HCT116 (cell line): ENCODE measurements around the gene CACNB2. TPM values are rescaled to one million over a fixed set of nuclear protein-coding genes. Genes with fewer than 3 reads are reported as not detected.

ENCODE experiments used
- ATAC-seq: fragments of 200-7000 bp; cut with Tn5 transposase; 2 replicates; pipeline ENCODE4 v1.9.1; 2020; ENCODE audit warnings: mild to moderate bottlenecking, moderate library complexity
- BruUV-seq: library from RNA; stranded (reverse); fragments of 400-500 nt; replicated peaks from 2 replicates; lab custom pipeline; 2021; lab: Mats Ljungman, UMichigan
- CTCF ChIA-PET: fragments of 300-600 bp; sonication (Branson Sonifier 250); formaldehyde crosslinking; loops from one replicate; lab custom pipeline; 2021; ENCODE audit warnings: antibody characterized with exemption; lab: Charles Lee
- POLR2A ChIA-PET: fragments of 300-600, 350-600 bp; sonication (Branson Sonifier 250); formaldehyde crosslinking; loops from one replicate; lab custom pipeline; 2021; ENCODE audit warnings: antibody characterized with exemption; lab: Charles Lee
- RAD21 ChIA-PET, 2 experiments: fragments of 300-600 bp; sonication (Branson Sonifier 250); formaldehyde crosslinking; loops; one replicate each; lab custom pipeline; 2023; ENCODE audit warnings: low total read pairs in 2 of 2; ENCODE audit not compliant: uncharacterized antibody in 2 of 2, unreplicated experiment in 2 of 2, low non-redundant PET in 1 of 2; lab: Charles Lee
- DNase-seq: peaks from one replicate; pipeline ENCODE4 v3.0.0-alpha.2; 2010; ENCODE audit warnings: low read depth, low spot score
- H2AFZ ChIP-seq: fragments of 200-600 bp; shearing (Covaris generic), sonication (generic); 2 replicates; pipeline ENCODE4 v1.6.1; 2017; ENCODE audit warnings: low read depth, mixed run types, mixed read lengths, antibody characterized with exemption, low read length; ENCODE audit not compliant: poor library complexity, severe bottlenecking
- H3K27ac ChIP-seq: 2 replicates; pipeline ENCODE4 v1.5.1; 2012; ENCODE audit warnings: low read depth, low read length
- H3K27me3 ChIP-seq: fragments of 200-600 bp; sonication (generic); 2 replicates; pipeline ENCODE4 v1.6.1; 2016; ENCODE audit warnings: mixed run types, low read length, mixed read lengths; ENCODE audit not compliant: insufficient read depth
- H3K36me3 ChIP-seq, 2 experiments: fragments of 200-500 bp in 1 of 2; fragments of 200-600 bp in 1 of 2; sonication (Bioruptor generic) in 1 of 2; sonication (generic) in 1 of 2; 2 replicates each; pipeline versions ENCODE4 v1.5.1 to v1.6.1; 2014 to 2016; ENCODE audit warnings: low read length in 2 of 2, inconsistent platforms in 1 of 2, mixed read lengths in 1 of 2, mixed run types in 1 of 2; ENCODE audit not compliant: insufficient read depth in 2 of 2, control insufficient read depth in 1 of 2
- H3K4me1 ChIP-seq, 2 experiments: fragments of 200-600 bp in 1 of 2; sonication (generic) in 1 of 2; 2 replicates each; pipeline versions ENCODE4 v1.5.1 to v1.6.1; 2012 to 2017; ENCODE audit warnings: low read length in 2 of 2, inconsistent platforms in 1 of 2, mild to moderate bottlenecking in 1 of 2, mixed read lengths in 1 of 2, mixed run types in 1 of 2, moderate library complexity in 1 of 2; ENCODE audit not compliant: insufficient read depth in 2 of 2, control insufficient read depth in 1 of 2
- H3K4me2 ChIP-seq: fragments of 200-600 bp; sonication (generic); 2 replicates; pipeline ENCODE4 v1.6.1; 2017; ENCODE audit warnings: mixed run types, low read length, mixed read lengths
- H3K4me3 ChIP-seq, 2 experiments: fragments of 200-600 bp in 1 of 2; sonication (generic) in 1 of 2; replicated peaks in 1 of 2; 2 replicates each; pipeline ENCODE4 v1.5.1; 2011 to 2016; ENCODE audit warnings: low read length in 2 of 2, control low read depth in 1 of 2, low read depth in 1 of 2, mild to moderate bottlenecking in 1 of 2, mixed read lengths in 1 of 2, mixed run types in 1 of 2
- H3K79me2 ChIP-seq: fragments of 200-600 bp; sonication (generic); 2 replicates; pipeline ENCODE4 v1.6.1; 2017; ENCODE audit warnings: mild to moderate bottlenecking, mixed run types, low read length, moderate library complexity, mixed read lengths; ENCODE audit not compliant: insufficient read depth
- H3K9ac ChIP-seq: fragments of 200-600 bp; sonication (generic); 2 replicates; pipeline ENCODE4 v1.6.1; 2016; ENCODE audit warnings: low read length, mixed read lengths
- H3K9me2 ChIP-seq: fragments of 200-600 bp; sonication (generic), shearing (Covaris generic); 2 replicates; pipeline ENCODE4 v1.6.1; 2017; ENCODE audit warnings: mixed run types, mild to moderate bottlenecking, moderate library complexity; ENCODE audit not compliant: insufficient read depth
- H3K9me3 ChIP-seq, 2 experiments: fragments of 200-500 bp in 1 of 2; fragments of 200-600 bp in 1 of 2; sonication (Bioruptor generic) in 1 of 2; sonication (generic) in 1 of 2; 2 replicates each; pipeline ENCODE4 v1.6.1; 2014 to 2017; ENCODE audit warnings: low read length in 2 of 2, mixed read lengths in 2 of 2, inconsistent platforms in 1 of 2, low read depth in 1 of 2, mild to moderate bottlenecking in 1 of 2, mixed run types in 1 of 2, moderate library complexity in 1 of 2; ENCODE audit not compliant: control insufficient read depth in 1 of 2, insufficient read depth in 1 of 2
- H4K20me1 ChIP-seq: fragments of 200-600 bp; sonication (generic), shearing (Covaris generic); 2 replicates; pipeline ENCODE4 v1.6.1; 2017; ENCODE audit warnings: mixed run types, mild to moderate bottlenecking, moderate library complexity; ENCODE audit not compliant: insufficient read depth
- CBX3 ChIP-seq: IDR thresholded peaks from 2 replicates; pipeline ENCODE4 v1.6.1; 2012; ENCODE audit warnings: low read depth
- CEBPB ChIP-seq: IDR thresholded peaks from 2 replicates; pipeline ENCODE4 v1.6.1; 2012; ENCODE audit warnings: low read depth
- EGR1 ChIP-seq: IDR thresholded peaks from 2 replicates; pipeline ENCODE4 v1.6.1; 2012; ENCODE audit warnings: low read depth
- ELF1 ChIP-seq: IDR thresholded peaks from 2 replicates; pipeline ENCODE4 v1.6.1; 2012; ENCODE audit warnings: low read depth, borderline replicate concordance
- EZH2 ChIP-seq: fragments of 200-600 bp; sonication (generic); IDR thresholded peaks from 2 replicates; pipeline ENCODE4 v1.6.1; 2017; ENCODE audit warnings: antibody characterized with exemption, mixed run types
- EZH2phosphoT487 ChIP-seq: fragments of 200-600 bp; IDR thresholded peaks from 2 replicates; pipeline ENCODE4 v1.6.1; 2018; ENCODE audit warnings: antibody characterized with exemption, borderline replicate concordance
- FOSL1 ChIP-seq: IDR thresholded peaks from 2 replicates; pipeline ENCODE4 v1.6.1; 2012; ENCODE audit warnings: low read depth
- POLR2A ChIP-seq: IDR thresholded peaks from 2 replicates; pipeline ENCODE4 v1.7.0; 2011; ENCODE audit warnings: borderline replicate concordance; ENCODE audit not compliant: insufficient read depth, insufficient read length; ENCODE audit errors: extremely low read depth
- POLR2AphosphoS5 ChIP-seq: IDR thresholded peaks from 2 replicates; pipeline ENCODE4 v1.6.1; 2011; ENCODE audit warnings: mild to moderate bottlenecking, low read depth, low read length, moderate library complexity
- RAD21 ChIP-seq: IDR thresholded peaks from 2 replicates; pipeline ENCODE4 v1.6.1; 2012; ENCODE audit warnings: low read depth, mild to moderate bottlenecking
- SRF ChIP-seq: IDR thresholded peaks from 2 replicates; pipeline ENCODE4 v1.6.1; 2012; ENCODE audit warnings: low read depth
- TCF7L2 ChIP-seq: IDR thresholded peaks from 2 replicates; pipeline ENCODE4 v1.7.0; 2011; ENCODE audit warnings: borderline replicate concordance, inconsistent platforms; ENCODE audit not compliant: insufficient read depth, insufficient read length; ENCODE audit errors: extremely low read depth
- YY1 ChIP-seq: IDR thresholded peaks from 2 replicates; pipeline ENCODE4 v1.6.1; 2011; ENCODE audit warnings: low read length, low read depth, moderate library complexity, mild to moderate bottlenecking; ENCODE audit not compliant: insufficient replicate concordance; ENCODE audit errors: extremely low read depth
- ZNF274 ChIP-seq: fragments of 200-500 bp; sonication (Bioruptor generic); IDR thresholded peaks from 2 replicates; pipeline ENCODE4 v1.6.1; 2014; ENCODE audit warnings: mild to moderate bottlenecking, low read depth, low read length, inconsistent platforms
- intact Hi-C: fragments of 100-400 bp; cut with micrococcal nuclease; formaldehyde crosslinking; loops from 2 replicates; pipeline ENCODE4 v1.10.0; 2022
- total RNA-seq: library from RNA; stranded (reverse); gene quantifications from one replicate; pipeline ENCODE4 v1.2.1, GENCODE V29; 2021; ENCODE audit not compliant: unreplicated experiment
- TF ChIP-seq, protein P1 (sequence below): IDR thresholded peaks from 2 replicates; pipeline ENCODE4 v1.6.1; 2012; ENCODE audit warnings: low read depth
- TF ChIP-seq, protein P2 (sequence below): IDR thresholded peaks from 2 replicates; pipeline ENCODE4 v1.6.1; 2012

The CACNB2 gene
- total RNA-seq, 1 experiment from 2014 or later, result 0.71 TPM

DNA sequence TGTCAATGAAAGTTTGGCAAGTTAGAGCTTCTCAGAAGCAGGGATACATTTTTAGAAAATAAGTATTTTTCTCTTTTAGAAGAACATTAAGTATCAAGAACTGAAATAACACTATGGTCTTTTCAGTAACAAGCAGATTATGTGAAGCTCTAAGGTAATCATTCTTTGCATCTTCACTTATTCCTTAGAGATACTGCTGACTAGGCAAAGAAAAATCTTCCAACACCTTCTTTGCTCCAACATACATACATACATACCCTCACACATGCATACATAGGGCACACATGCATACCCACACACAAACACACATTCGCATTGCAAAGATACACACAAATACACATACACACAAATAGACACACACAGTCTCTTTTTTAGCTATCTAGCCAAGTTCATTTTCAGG, 37.8 kb upstream of the CACNB2 start:
- ChIA-PET POLR2A (no interaction called here), RAD21 (no interaction called here), CTCF (no interaction called here)
- H3K9me2 ChIP-seq, result no peaks in the 10 kb centered on the region
- no peaks in the 10 kb centered on the region for H3K79me2 ChIP-seq
- H3K9ac ChIP-seq, result no peak overlapping the region
- H4K20me1 ChIP-seq, result no peaks in the 10 kb centered on the region
- DNase-seq (no peak), ATAC-seq (no peak)
- no TSS peak for BruUV-seq
- H3K4me2 ChIP-seq, result no peak overlapping the region
- intact Hi-C loops, result no loop called here
- H3K36me3 ChIP-seq, result no peaks in the 10 kb centered on the region
- TF ChIP-seq TCF7L2 (no peak), ELF1 (no peak), FOSL1 (no peak), POLR2A (no peak), SRF (no peak), CBX3 (no peak), RAD21 (no peak), YY1 (no peak), EGR1 (no peak), POLR2AphosphoS5 (no peak), EZH2phosphoT487 (no peak), ZNF274 (no peak), EZH2 (no peak), CEBPB (no peak)
- TF ChIP-seq, protein P1, sequence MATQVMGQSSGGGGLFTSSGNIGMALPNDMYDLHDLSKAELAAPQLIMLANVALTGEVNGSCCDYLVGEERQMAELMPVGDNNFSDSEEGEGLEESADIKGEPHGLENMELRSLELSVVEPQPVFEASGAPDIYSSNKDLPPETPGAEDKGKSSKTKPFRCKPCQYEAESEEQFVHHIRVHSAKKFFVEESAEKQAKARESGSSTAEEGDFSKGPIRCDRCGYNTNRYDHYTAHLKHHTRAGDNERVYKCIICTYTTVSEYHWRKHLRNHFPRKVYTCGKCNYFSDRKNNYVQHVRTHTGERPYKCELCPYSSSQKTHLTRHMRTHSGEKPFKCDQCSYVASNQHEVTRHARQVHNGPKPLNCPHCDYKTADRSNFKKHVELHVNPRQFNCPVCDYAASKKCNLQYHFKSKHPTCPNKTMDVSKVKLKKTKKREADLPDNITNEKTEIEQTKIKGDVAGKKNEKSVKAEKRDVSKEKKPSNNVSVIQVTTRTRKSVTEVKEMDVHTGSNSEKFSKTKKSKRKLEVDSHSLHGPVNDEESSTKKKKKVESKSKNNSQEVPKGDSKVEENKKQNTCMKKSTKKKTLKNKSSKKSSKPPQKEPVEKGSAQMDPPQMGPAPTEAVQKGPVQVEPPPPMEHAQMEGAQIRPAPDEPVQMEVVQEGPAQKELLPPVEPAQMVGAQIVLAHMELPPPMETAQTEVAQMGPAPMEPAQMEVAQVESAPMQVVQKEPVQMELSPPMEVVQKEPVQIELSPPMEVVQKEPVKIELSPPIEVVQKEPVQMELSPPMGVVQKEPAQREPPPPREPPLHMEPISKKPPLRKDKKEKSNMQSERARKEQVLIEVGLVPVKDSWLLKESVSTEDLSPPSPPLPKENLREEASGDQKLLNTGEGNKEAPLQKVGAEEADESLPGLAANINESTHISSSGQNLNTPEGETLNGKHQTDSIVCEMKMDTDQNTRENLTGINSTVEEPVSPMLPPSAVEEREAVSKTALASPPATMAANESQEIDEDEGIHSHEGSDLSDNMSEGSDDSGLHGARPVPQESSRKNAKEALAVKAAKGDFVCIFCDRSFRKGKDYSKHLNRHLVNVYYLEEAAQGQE, result no peak
- TF ChIP-seq, protein P2, sequence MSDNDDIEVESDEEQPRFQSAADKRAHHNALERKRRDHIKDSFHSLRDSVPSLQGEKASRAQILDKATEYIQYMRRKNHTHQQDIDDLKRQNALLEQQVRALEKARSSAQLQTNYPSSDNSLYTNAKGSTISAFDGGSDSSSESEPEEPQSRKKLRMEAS, result no peak
- H3K4me3 ChIP-seq, result no peak overlapping the region
- H3K27me3 ChIP-seq, result peaks cover 4% of the 10 kb centered on the region; the same call in 1 of the 2 replicates
- H3K9me3 ChIP-seq, result no peaks in the 10 kb centered on the region
- H2AFZ ChIP-seq, result no peak overlapping the region
- H3K27ac ChIP-seq, result no peak overlapping the region
- H3K4me1 ChIP-seq, result no peaks in the 10 kb centered on the region
